K562 (cell line): ENCODE data around the gene GNRHR. TPM values are rescaled to one million over a fixed set of nuclear protein-coding genes. Genes with fewer than 3 reads are reported as not detected.

Source experiments
- ARHGAP35 ChIP-seq: fragments of 450-650 bp; IDR thresholded peaks from 2 replicates; pipeline ENCODE4 v1.6.1; 2018; ENCODE audit not compliant: partially characterized antibody
- CREB1 ChIP-seq, 2 experiments: sonication (generic) in 1 of 2; formaldehyde crosslinking in 1 of 2; IDR thresholded peaks; 2 replicates each; pipeline versions ENCODE4 v1.6.1 to v1.8.0; 2012 to 2022; ENCODE audit warnings: inconsistent platforms in 1 of 2, mild to moderate bottlenecking in 1 of 2, missing genetic modification reagents in 1 of 2, moderate library complexity in 1 of 2
- CTBP1 ChIP-seq: fragments of 450-650 bp; IDR thresholded peaks from 2 replicates; pipeline ENCODE4 v1.6.1; 2016; ENCODE audit warnings: borderline replicate concordance
- DMBX1 ChIP-seq: fragments of 250-450 bp; sonication (Bioruptor Pico); IDR thresholded peaks from 2 replicates; pipeline ENCODE4 v1.8.0; 2022; ENCODE audit warnings: inconsistent platforms, mild to moderate bottlenecking, moderate library complexity, borderline replicate concordance
- HIVEP1 ChIP-seq: fragments of 250-450 bp; sonication (Bioruptor Pico); IDR thresholded peaks from 2 replicates; pipeline ENCODE4 v1.4.0; 2020; ENCODE audit warnings: mild to moderate bottlenecking
- MECOM ChIP-seq: fragments of 250-450 bp; sonication (Bioruptor Pico); IDR thresholded peaks from 2 replicates; pipeline ENCODE4 v1.8.0; 2022; ENCODE audit warnings: inconsistent platforms
- NFIX ChIP-seq: fragments of 250-450 bp; sonication (Bioruptor Pico); IDR thresholded peaks from 2 replicates; pipeline ENCODE4 v1.4.0; 2020; ENCODE audit warnings: low read depth, mild to moderate bottlenecking, moderate library complexity
- PHF8 ChIP-seq: fragments of 200-600 bp; sonication (generic); IDR thresholded peaks from 2 replicates; pipeline ENCODE4 v1.6.1; 2012; ENCODE audit warnings: mixed run types, mild to moderate bottlenecking, inconsistent platforms, low read length, moderate library complexity, borderline replicate concordance
- PPARD ChIP-seq: fragments of 250-450 bp; sonication (Bioruptor Pico); IDR thresholded peaks from 2 replicates; pipeline ENCODE4 v1.8.0; 2022; ENCODE audit warnings: inconsistent platforms, mild to moderate bottlenecking, moderate library complexity
- TRIM24 ChIP-seq, 2 experiments: fragments of 450-650 bp; IDR thresholded peaks; 2 replicates each; pipeline ENCODE4 v1.6.1; 2016
- ZC3H11A ChIP-seq: IDR thresholded peaks from 2 replicates; pipeline ENCODE4 v1.6.1; 2012; ENCODE audit warnings: low read depth, low read length, improper control_type of control experiment
- ZNF282 ChIP-seq: sonication (generic); formaldehyde crosslinking; IDR thresholded peaks from 2 replicates; pipeline ENCODE4 v1.8.1; 2023; ENCODE audit warnings: missing genetic modification reagents
- ZNF347 ChIP-seq: fragments of 450-650 bp; formaldehyde crosslinking; IDR thresholded peaks from 2 replicates; pipeline ENCODE4 v1.4.0; 2020; ENCODE audit warnings: low read depth, mild to moderate bottlenecking, moderate library complexity
- ZNF584 ChIP-seq: fragments of 200-800 bp; sonication (Bioruptor generic); IDR thresholded peaks from 2 replicates; pipeline ENCODE4 v1.6.1; 2016; ENCODE audit warnings: low read depth, mild to moderate bottlenecking, missing genetic modification characterization, missing compliant biosample characterization
- ZNF609 ChIP-seq: sonication (generic); formaldehyde crosslinking; IDR thresholded peaks from 2 replicates; pipeline ENCODE4 v1.8.1; 2023; ENCODE audit warnings: missing genetic modification reagents, mild to moderate bottlenecking, borderline replicate concordance
- ZZZ3 ChIP-seq: fragments of 450-650 bp; IDR thresholded peaks from 2 replicates; pipeline ENCODE4 v1.6.1; 2016; ENCODE audit warnings: antibody characterized with exemption, mild to moderate bottlenecking, moderate library complexity
- polyA plus RNA-seq, 8 experiments: library from polyadenylated mRNA; depleted of rRNA in 4 of 8; stranded (reverse) in 5 of 8; unstranded in 3 of 8; fragments of >200 nt; fragmentation: Nextera tagmentation in 2 of 8; fragmentation: Illumina TruSeq in 1 of 8; extraction: Ambion mirVana in 2 of 8; extraction: Trizol in 1 of 8; gene quantifications; 2 replicates each; pipeline versions ENCODE4 v1.2.1 to v1.2.3, GENCODE V29; 2011 to 2014; ENCODE audit warnings: inconsistent platforms in 1 of 8, missing spikeins in 1 of 8
- total RNA-seq, 7 experiments: library from RNA; depleted of rRNA in 6 of 7; stranded (reverse); fragments of >200 nt in 6 of 7; fragmentation: Illumina TruSeq in 2 of 7; extraction: Trizol in 2 of 7; gene quantifications; 2 replicates each; pipeline versions ENCODE4 v1.2.1 to v1.2.3, GENCODE V29; 2011 to 2021; ENCODE audit warnings: low replicate concordance in 1 of 7
- TF ChIP-seq, protein P1 (sequence below): fragments of 250-450 bp; sonication (Bioruptor Pico); IDR thresholded peaks from 2 replicates; pipeline ENCODE4 v1.4.0; 2020; ENCODE audit warnings: borderline replicate concordance
- TF ChIP-seq, protein P2 (sequence below), 2 experiments: IDR thresholded peaks in 1 of 2; conservative IDR thresholded peaks in 1 of 2; 2 replicates each; pipeline ENCODE4 v1.6.1; 2016; ENCODE audit warnings: low read depth in 2 of 2, mild to moderate bottlenecking in 1 of 2, missing compliant biosample characterization in 1 of 2, missing genetic modification characterization in 1 of 2, moderate library complexity in 1 of 2

Gene GNRHR
- total and polyA plus RNA-seq, 9 of the 15 experiments (the other 6 are each of a cell fraction or from before 2014, with no cell fraction given), result 0.06 to 0.13 TPM; not detected in 7

DNA sequence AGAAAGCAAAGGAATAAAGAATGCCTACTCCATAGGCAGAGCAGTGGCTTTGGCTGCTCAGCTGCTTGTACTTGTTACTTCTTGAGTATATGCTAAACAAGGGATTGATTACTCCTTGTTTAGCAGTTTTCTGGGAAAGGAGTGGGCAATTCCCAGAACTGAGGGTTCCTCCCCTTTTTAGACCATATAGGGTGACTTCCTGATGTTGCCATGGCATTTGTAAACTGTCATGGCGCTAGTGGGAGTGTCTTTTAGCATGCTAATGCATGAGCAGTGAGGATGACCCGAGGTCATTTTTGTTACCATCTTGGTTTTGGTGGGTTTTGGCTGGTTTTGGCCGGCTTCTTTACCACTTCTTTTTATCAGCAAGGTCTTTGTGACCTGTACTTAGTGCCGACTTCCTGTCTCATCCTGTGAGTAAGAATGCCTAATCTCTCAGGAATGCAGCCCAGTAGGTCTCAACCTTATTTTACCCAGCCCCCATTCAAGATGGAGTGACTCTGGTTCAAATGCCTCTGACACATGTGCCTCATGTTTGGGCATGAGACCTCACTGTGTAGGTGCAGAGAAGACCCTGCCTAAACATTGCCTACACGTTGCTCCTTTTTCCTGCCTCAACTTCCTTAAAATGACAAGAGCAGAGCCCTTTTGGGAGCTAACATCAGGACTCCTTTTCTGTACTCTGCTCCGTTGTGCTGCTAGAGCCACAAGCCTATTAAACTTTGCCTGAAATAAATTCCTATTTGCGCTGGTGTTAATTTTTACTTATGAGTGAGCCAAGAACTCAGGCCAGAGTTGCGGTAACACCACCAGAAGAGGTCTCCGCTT, 32.2 kb downstream of the GNRHR start (continued):
- TF ChIP-seq ZNF609 (CRISPR knock-in tag), result no peak
- TF ChIP-seq DMBX1 (CRISPR knock-in tag), result peak; percentile 100
- TF ChIP-seq, protein P1, sequence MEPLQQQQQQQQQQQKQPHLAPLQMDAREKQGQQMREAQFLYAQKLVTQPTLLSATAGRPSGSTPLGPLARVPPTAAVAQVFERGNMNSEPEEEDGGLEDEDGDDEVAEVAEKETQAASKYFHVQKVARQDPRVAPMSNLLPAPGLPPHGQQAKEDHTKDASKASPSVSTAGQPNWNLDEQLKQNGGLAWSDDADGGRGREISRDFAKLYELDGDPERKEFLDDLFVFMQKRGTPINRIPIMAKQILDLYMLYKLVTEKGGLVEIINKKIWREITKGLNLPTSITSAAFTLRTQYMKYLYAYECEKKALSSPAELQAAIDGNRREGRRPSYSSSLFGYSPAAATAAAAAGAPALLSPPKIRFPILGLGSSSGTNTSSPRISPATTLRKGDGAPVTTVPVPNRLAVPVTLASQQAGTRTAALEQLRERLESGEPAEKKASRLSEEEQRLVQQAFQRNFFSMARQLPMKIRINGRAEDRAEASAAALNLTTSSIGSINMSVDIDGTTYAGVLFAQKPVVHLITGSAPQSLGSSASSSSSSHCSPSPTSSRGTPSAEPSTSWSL (CRISPR knock-in tag), result peak; percentile 99
- no peak for TF ChIP-seq ZZZ3
- no peak for TF ChIP-seq ZNF282 (CRISPR knock-in tag)
- TF ChIP-seq ZNF347 (CRISPR knock-in tag), result peak; percentile 99
- peak; percentile 90 for TF ChIP-seq NFIX
- TF ChIP-seq ZC3H11A, result no peak
- TF ChIP-seq HIVEP1 (CRISPR knock-in tag), result peak; percentile 100
- TF ChIP-seq PPARD, result peak; percentile 100
- peak; percentile 100 for TF ChIP-seq MECOM (CRISPR knock-in tag)
- no peak for TF ChIP-seq ARHGAP35
- peak; percentile 100 for TF ChIP-seq ZNF584 (CRISPR knock-in tag)
- TF ChIP-seq TRIM24 (IDR thresholded peaks at IDR 0.05), result peak; percentile 91 to 95
- TF ChIP-seq PHF8, result peak; percentile 46; the same call in 1 of the 2 replicates
- TF ChIP-seq, protein P2, sequence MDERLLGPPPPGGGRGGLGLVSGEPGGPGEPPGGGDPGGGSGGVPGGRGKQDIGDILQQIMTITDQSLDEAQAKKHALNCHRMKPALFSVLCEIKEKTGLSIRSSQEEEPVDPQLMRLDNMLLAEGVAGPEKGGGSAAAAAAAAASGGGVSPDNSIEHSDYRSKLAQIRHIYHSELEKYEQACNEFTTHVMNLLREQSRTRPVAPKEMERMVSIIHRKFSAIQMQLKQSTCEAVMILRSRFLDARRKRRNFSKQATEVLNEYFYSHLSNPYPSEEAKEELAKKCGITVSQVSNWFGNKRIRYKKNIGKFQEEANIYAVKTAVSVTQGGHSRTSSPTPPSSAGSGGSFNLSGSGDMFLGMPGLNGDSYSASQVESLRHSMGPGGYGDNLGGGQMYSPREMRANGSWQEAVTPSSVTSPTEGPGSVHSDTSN (CRISPR knock-in tag; IDR thresholded peaks at IDR 0.05; ENCODE audit: low read depth), result no peak
- TF ChIP-seq, protein P2 (tag; conservative IDR thresholded peaks at IDR 0.05; ENCODE audit: low read depth), result peak; percentile 97
- TF ChIP-seq CREB1 (IDR thresholded peaks at IDR 0.05), result no peak
- TF ChIP-seq CREB1 (CRISPR knock-in tag; IDR thresholded peaks at IDR 0.05), result no peak; the same call in 1 of the 2 replicates
- peak; percentile 63; the same call in 1 of the 2 replicates for TF ChIP-seq CTBP1
